Stimulated activated CD8-positive, alpha-beta memory T cell treated with anti-CD3 and anti-CD28 coated beads, Interleukin-15, amount 100 ng/mL, for 4 hours (primary cell): ENCODE data around the gene ELK3.

Source experiments
- DNase-seq, 2 donors: peaks; one replicate each; pipeline ENCODE4 v3.0.0-alpha.2; 2020; ENCODE audit warnings: low read depth in 2 of 2

The ELK3 gene

DNA sequence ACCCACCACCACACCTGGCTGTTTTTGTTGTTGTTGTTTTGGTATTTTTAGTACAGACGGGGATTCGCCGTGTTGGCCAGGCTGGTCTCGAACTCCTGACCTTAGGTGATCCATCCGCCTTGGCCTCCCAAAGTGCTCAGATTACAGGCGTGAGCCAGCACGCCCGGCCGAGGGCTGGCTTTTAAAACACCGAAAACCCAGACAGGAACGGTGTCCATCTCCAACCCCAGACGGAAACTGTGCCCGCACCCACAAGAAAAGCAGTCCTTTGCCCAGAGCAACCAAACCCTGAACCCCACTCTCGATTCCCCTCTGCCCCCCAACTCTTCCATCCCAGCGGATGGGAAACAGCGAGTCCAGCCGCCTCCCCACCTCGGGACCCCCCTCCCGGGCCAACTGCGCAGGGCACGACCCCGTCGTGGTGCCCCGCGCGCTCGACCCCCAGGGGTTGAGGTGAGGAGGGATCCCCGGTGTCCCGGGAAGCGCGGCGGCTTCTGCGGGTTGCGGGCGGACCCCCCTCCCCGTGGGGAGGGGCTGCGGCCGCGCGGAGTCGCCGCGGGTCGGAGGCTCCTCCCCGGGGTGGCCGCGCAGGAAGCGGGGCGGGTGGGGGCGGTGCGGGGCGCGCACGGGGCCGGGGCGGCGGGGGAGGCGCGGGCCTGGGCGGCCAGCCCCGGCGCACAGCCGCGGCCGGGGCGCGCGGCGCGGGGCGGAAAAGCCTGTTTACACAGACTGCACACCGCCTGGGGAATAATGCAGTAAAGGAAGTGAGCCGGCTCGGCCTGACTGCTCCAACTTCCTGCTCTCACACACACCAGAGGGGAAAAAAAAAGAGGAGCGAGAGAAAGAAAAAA is at the start of gene ELK3:
TSS of gene ELK3 (plus strand) at position 651 of the 851 bp plus-strand sequence.
- DNase-seq = peak in 1 of 2 donors; percentile 44

DNA sequence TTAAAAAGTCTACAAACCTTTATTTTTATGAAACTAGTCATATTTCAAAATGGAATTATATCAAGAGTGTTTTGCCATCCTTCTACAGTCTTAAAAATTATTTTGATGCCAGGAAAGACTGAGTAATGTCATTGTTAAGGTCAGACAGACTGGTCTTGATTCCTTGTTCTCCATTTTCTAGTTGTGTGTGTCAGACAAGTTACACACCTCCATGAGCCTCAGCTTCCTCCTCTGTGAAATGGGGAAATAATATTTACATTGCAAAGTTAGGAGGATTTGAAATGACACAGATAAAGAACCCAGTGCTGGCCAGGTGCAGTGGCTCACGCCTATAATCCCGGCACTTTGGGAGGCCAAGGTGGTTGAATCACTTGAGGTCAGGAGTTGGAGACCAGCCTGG is 47.4 kb upstream of the ELK3 start:
- no peak for DNase-seq

DNA sequence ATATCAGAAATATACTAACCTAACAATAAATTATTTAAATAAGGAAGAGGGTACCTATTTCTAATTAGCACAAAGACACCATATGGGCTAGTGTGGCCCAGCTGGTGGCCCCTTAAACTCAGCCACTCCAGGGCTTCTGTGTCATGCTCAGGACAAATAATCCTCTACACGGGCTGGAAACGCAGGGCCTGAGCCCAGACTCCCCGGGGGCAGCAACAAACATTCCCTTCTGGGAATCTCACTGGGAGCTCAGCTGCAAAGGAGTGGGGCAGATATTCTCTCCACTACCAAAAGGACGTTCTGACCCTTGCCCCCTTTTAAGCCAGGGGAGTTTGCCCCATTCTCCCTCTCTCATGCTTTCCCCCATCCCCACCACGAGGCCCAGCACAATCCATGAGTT is 43.7 kb upstream of the ELK3 start:
- DNase-seq = no peak

DNA sequence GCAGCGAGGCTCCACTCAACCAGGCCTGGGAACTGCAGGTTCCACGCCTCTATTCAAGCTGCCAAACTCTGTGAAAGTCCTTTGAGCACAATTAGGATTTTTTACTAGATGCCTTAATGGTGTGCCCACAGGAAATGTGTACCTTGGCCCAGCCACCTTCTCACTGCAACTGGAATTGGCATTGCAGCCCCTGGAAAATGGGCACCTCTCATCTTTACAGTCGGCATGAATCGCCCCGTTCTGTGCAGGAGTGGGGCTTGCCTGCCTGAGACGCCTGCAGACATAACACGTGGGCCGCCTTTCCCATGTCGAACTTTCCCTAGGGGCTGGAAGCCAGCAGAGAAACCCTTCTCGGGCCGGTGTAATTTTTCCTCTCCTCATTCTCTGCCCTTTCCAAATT is 42.0 kb upstream of the ELK3 start:
- no peak for DNase-seq

DNA sequence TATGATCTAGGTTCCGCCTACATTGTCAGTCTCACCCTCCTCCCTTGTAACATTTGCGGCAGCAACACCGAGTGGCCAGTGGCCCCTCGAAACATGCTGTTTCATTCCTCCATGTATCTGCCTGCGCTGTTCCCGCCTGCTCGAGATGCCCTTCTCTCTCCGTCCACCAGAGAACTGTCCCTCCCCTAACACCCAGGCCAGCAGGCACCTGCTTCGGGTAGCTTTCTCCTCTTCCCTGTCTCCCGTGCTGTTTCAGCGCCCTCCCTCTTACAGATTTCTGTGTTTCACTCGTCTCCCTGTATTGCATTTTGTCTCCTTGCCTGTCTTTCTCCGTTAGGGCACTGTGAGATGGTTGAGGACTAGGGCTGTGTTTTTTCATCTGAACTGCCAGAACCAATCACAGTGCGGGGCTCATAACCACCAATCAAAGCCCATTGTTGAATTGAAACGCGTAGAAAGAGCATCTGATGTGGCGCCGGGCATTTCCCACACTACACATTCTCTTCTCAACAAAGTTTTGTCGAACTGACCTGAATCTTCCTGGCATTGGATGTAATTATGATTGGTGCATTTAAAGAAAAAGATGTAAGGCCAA is 40.9 kb upstream of the ELK3 start:
- DNase-seq = no peak

DNA sequence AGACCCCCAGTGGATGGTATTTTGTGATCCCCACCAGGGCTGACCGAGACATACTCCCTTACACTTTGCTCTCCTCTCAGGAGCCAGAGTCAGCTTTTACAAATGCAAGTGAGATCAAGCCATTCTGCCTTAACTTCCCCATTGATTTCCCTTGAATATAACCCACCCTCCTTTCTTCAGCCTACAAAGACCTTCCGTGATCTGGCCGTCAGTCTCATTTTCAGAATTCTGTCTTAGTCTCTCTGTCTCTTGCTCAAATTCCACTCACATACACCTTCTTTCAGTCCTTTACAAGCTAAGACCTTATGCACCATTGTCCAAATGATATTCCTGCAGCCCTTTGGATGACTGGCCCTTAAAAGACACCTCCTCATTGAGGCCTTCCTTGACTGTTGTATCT is 39.0 kb upstream of the ELK3 start:
- no peak for DNase-seq

DNA sequence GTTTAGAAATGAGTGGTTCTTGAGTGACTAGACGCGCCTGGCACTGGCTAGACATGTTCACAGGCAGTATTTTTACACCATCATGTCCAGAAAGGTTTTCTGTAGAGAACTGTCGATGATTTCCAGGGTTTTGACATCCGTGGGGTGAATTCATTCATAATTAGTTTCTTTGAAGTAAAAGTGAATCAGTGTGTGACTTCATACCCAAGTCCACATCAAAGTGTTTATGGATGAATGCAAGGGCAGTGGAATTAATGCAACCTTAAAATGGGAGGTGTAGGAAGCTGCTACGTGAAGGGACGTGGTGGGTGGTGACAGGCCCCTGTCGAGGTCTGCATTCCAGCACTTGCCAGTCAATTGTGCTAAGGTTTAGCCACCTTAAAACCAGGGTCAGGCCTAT is 38.4 kb upstream of the ELK3 start:
- no peak for DNase-seq

DNA sequence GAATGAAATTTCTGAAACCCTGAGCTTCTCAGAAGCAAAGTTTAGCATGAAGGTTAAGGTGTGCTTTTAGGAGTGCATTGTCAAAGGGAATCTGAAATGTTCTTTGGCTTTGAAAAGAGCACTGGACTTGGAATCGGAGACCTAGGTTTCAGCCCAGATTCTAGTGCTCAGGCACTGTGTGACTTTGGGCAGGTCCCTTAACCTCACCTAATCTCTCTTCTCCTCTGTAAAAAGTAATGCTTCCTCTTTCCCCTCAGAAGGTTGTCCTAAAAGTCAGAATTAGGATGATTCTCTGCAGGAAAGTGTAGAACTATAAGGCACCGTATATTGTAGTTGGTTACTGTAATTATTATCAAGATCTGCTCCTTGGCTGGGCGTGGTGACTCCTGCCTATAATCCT is 38.0 kb upstream of the ELK3 start:
- no peak for DNase-seq

DNA sequence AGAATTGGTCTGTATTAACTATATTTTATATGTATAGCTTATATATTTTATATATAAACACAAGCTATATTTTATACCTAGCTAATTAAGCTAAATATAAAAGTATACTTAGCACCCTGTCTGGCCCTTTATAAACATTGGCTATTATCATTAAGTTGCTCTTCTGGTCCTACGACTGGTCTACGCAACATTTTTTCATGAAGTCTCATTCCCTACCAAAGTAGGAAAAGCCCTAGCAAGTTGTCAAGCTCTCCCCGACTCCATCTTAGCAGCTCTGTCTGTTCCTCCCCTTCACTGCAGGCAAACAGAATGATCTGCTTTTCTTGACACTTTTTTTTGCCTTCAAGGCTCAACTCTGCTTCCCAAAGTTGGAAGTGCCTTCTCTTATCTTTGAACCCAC is 36.7 kb upstream of the ELK3 start:
- DNase-seq = no peak

DNA sequence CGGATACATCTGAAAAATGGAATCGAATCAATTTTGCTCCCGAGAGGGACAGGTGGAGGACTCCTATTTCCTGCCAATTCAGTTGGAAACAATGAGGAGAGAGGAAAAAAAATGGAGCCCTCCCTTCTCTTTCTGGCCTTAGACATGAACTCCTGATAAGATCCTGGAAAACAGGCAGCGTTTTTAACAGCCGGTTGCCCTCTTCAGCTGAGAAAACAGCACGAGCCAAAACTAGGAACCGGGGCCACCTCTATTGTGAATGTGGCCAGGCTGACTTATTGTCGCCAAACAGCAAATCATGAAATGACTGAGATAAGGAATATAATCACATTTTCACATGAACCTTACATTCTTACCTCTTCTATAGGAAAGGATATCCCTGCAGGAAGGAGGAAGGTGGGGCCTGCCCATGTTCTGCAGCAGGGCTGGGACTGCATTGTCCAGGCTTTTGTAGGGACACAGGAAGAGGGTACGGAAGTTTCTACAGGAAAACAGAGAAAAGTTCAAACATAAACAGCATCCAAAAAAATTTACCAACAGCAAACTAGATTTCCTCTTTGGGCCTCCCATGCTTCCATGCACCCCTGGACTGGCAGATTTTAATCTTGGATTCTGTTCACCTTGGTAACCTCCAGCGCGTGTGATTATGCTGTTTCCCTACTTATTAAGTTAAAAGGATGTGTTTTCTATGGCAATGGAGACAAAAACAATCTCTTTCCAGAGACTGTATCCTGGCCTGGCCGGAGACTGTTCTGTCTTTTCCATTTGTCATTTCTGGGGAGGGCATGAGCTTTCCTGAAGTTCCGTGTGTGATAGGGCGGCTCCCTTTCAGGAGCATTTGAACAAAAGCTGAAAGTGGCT is 29.0 kb upstream of the ELK3 start:
- no peak for DNase-seq

DNA sequence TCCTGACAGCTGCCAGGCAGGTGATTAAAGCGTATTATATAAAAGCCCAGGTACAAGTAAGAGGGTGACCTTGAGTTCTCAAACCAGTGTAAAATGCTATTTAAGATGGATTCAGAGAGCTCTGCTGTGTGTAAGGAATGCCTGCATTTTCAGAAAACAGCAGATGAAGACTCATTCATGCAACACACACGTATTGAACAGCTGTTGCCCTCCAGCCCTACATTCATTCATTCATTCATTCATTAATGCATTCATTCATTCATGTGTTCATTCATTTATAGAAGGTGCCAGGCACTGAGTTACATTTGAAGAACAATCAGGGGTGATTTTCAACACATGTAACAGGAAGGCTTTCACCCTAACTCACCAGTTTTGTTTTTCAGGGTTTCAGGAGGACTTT is 27.4 kb upstream of the ELK3 start:
- DNase-seq = no peak

DNA sequence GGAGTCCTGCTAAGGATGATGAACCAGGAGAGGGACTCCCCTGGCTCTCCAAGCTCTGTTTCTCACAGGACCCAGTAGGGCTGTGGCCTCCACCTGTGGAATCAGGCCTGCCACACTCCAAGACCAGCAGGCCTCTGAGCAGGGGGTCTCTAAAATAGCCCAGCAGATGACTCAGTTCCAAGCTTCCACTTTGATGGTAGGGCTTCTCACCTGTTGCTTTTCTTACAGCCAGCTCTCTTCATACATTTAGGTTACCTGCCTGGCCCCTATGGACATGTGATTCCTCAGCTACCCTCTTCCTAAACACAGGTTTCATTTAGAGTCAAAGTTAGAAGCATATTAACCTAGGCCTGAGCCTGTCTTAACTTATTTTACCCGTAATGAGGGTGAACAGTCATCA is 26.7 kb upstream of the ELK3 start:
- DNase-seq = no peak

DNA sequence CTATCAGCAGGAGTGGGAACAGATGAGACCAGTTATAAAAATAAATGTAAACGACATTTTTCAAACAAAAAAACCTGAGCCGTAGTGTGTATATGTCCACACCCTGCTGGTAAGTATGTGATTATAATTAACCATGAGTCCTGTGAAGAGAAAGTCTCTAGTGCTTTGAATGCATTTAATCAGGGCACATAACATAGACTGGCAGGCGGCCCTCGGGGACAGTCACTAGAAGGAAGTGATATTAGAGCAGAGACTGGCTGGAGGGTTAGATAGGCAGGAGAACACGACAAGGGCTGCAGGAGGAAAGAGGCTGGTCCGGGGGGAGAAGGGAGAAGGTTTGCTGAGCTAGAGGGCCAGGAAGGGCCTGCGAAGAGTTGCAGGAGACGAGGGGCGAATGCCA is 23.8 kb upstream of the ELK3 start:
- no peak for DNase-seq

DNA sequence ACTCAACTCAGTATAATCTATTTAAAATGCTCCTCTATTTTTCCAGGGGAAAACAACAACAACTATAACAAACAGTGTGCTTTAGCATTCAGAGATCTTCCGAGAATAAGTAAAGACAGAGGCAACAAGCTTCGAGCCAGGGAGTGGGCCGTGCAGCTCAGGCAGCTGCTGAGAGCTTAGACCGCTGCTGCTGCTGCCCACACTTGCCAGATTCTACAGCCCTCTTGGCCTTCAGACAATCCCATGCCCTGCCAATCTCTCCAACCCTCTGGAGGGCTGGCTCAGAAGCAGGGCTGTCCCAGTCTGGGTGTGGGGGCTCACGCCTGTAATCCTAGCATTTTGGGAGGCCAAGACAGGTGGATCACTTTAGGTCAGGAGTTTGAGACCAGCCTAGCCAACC is 23.4 kb upstream of the ELK3 start:
- DNase-seq = no peak

DNA sequence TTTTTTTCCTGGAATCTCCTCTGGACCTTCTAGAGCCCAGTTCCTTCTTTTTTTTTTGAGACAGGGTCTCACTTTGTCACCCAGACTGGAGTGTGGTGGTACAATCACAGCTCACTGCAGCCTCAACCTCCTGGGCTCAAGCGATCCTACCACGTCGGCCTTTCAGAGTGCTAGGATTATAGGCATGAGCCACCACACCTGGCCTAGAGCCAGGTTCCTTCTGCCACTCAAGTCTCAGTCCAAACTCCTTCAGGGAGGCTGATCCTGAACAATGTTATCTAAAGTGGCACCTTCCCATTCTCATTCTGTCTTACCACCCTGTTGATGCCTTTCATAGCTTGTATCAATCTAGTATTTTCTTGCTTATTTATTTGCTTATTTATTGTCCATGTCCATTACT is 22.3 kb upstream of the ELK3 start:
- no peak for DNase-seq

DNA sequence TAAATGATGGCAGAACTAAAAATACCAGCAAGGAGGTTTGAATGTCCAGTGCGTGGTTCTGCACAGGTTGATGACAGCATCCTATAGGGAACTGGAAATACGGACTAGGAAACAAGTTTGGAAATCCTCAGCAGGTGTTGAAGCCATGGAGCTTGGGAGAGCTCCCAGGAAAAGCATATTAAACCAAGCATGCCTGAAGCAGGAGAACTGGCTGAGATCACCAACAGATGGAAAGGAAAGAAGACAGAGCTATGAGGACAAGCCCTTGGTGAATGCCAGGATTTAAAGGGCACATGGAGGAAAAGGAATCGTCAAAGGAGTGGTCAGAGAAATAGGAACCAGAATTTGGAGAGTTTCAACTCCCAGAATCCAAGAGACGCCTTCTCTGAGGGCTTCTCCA is 21.2 kb upstream of the ELK3 start:
- no peak for DNase-seq

DNA sequence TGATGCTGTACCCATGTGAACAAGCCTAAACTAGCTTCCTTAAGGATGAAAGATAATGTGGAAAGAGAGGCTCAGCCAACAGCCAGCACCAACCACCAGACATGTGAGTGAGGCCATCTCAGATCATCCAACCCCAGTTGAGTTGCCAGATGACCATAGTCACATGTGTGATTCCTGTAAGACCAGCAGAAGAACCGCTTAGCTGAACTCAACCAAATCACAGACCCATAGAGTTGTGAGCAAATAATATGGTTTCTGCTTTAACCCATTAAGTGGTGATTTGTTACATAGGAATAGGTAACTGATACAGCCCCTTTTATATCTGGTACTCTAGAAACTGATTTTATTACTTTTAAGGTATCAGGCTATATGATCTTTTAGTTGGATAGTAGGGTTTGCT is 17.6 kb upstream of the ELK3 start:
- no peak for DNase-seq

DNA sequence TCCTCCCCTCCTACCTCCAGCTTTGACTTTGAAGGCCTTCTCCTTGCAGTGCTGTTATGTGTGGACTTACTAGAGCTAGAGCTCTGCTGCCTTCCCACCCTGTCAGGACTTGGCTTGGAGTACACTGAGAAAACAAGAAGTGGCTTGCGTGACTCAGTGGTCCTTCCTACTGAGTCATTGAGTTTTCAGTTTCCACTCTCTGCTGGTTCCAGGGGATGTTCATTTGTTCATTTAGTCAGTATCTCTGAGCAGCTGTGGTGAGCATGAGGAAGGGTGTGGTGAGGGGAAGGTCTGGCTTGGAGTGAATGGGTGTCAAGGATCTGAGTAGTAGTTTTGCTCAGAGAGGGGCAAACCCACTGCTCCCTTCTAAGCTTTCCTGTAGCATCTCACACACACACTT is 17.2 kb upstream of the ELK3 start:
- DNase-seq = peak; percentile 19 to 53

DNA sequence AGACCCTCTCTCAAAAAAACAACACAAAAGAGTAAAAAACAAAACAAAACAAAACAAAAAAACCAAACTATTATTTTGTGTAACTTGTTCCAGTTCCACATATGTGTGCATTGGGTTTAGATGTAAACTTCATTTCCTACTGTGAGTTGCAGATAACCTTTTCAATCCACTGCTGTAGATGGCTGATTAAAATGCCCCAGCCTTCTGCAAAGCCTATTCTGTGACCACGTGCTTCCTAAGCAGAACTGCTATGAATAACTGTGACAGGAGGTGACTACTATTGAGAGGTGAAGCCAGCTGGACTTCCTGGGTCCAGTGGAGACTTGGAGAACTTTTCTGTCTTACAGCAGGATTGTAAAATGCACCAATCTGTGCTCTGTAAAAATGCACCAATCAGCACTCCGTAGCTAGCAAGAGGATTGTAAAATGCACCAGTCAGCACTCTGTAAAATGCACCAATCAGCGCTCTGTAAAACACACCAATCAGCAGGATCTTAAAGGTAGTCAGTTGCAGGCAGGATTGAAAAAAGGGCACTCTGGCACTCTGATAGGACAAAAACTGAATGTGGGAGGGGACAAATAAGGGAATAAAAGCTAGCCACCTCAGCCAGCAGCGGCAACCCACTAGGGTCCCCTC is 10.3 kb upstream of the ELK3 start:
- no peak for DNase-seq

DNA sequence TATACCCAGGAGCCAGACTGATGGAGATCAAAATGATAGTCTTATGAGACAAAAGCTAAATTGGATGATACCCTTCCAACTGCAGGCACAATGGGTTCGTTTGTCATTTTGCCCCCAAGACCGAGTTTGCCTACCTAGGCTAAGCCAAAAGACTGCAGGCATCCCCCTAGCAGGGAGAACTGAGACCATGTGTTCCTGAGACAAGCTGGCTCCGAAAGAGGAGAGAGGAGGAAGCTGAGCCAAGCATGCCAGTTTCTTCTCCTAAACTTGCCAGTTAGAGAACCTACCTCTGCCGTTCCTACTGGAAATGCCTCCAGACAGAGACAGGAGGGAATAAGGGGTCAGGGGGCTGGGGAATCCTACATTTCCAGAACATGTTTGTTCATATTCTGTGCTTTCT is 8.3 kb upstream of the ELK3 start:
- DNase-seq = no peak

DNA sequence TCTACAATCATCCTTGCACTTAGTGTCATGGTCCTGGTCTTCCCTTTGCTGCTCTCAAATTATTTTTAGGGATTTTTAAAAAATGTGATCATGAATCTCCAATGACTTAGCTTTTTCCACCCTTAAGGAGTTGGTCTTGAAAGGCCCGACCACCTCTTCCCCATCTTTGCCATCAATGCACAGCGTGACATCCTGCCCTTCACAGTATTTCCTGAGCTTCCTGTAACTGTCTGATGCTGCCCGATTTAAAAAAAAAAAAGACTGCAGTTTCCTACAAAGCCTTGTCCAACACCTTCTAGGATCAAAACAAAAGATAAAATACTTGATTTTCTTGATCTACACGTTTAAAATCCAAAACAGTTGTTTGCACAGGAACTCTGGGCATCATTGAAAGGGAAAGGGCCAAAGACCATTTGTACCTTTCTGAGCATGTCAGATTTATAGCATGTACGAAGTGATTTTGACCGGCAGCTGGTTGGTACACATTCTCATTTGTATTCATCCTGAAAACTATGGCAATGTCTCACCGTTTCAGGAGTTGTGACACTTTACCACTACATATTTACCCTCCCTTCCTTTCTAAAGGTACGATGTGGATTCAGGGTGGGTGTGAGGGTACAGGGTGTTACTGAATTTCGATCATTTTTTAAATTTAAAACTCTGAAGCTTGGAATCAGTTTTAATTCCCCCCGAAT is 7.4 kb upstream of the ELK3 start:
- no peak for DNase-seq

DNA sequence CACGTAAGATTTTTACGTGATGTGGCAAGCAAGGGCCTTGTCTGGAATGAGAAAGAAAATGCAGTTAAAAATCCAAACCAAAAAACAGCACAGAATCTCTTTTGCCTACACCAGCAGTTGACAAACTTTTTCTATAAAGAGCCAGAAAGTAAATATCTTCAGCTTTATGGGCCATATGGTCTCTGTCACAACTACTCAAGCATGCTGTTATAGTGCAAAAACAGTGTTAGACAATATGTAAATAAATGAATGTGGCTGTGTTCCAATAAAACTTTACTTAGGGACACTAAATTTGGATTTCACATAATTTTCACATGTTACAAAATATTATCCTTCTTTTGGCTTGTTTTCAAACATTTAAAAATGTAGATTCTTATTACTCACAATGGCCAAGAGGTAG is 6.2 kb upstream of the ELK3 start:
- DNase-seq = no peak
